HG02759 (cell line): ENCODE measurements around the gene PCSK4.
"Not testable (repeated sequence)": the region's sequence is repeated elsewhere in the genome, so short reads cannot be mapped to it uniquely, and the experiment has no call there.

ENCODE experiments used
- ATAC-seq: cut with Tn5 transposase; IDR thresholded peaks from one replicate; pipeline ENCODE4 v1.9.1; 2021; ENCODE audit warnings: mild to moderate bottlenecking, moderate library complexity; ENCODE audit not compliant: unreplicated experiment

The PCSK4 gene

GRCh38 chr19:1489463-1490310, 463 bp downstream of the PCSK4 start:
- no peak for ATAC-seq

- ATAC-seq: no peak
Observed at GRCh38 chr19:1488282-1488601, 1.9 kb downstream of the PCSK4 start.

GRCh38 chr19:1487576-1488281, 2.4 kb downstream of the PCSK4 start:
- no peak for ATAC-seq

GRCh38 chr19:1486720-1487575, 3.2 kb downstream of the PCSK4 start:
- no peak for ATAC-seq

- ATAC-seq: no peak
Observed at GRCh38 chr19:1483979-1484428, 6.1 kb downstream of the PCSK4 start.

- no peak for ATAC-seq
Observed at GRCh38 chr19:1483131-1483978, 6.8 kb downstream of the PCSK4 start.

- ATAC-seq: no peak
Observed at GRCh38 chr19:1482361-1483130, 7.6 kb downstream of the PCSK4 start.

- no peak for ATAC-seq
Observed at GRCh38 chr19:1481893-1482360, 8.2 kb downstream of the PCSK4 start.

GRCh38 chr19:1481224-1481892, 8.8 kb downstream of the PCSK4 start:
- no peak for ATAC-seq

GRCh38 chr19:1478934-1479707, 11.0 kb downstream of the PCSK4 start, which contains the start of gene C19orf25:
Gene C19orf25, minus strand, starts transcription at chr19:1479215. Its CDS starts 312 bp downstream, at chr19:1478903.
- peak; percentile 90 for ATAC-seq

- ATAC-seq: not testable (repeated sequence)
Observed at GRCh38 chr19:1477056-1477455, 13.1 kb downstream of the PCSK4 start.

GRCh38 chr19:1475751-1476437, 14.3 kb downstream of the PCSK4 start:
- ATAC-seq: no peak

- ATAC-seq: no peak
Observed at GRCh38 chr19:1474765-1475351, 15.3 kb downstream of the PCSK4 start.

GRCh38 chr19:1474011-1474764, 16.0 kb downstream of the PCSK4 start:
- no peak for ATAC-seq

- no peak for ATAC-seq
Observed at GRCh38 chr19:1473085-1473851, 16.9 kb downstream of the PCSK4 start.
